Effector CD4-positive, alpha-beta T cell (primary cell): Measurements from ENCODE around the gene RASAL2.

ENCODE experiments used
- DNase-seq: peaks from one replicate; pipeline ENCODE4 v3.0.0-alpha.2; 2020

The RASAL2 gene

DNA sequence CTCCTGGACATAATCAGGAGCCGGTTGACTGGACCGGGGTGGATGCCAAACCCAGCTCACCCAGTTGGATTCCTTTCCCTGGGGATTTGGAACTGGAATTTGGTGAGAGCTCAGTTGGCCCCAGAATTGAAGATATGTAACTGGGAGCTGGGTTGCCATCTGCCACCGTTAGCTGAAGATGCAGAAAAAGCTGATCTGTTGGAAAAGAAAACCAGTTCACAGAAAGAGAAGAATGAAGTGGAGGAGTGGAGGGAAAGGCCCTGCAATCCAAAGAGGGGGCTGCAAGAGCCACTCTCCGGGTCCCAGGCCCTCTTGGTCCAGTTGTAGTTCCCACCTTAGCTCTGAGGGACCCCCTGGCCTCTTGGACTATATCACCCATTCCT, 435.0 kb downstream of the RASAL2 start:
- no peak for DNase-seq

DNA sequence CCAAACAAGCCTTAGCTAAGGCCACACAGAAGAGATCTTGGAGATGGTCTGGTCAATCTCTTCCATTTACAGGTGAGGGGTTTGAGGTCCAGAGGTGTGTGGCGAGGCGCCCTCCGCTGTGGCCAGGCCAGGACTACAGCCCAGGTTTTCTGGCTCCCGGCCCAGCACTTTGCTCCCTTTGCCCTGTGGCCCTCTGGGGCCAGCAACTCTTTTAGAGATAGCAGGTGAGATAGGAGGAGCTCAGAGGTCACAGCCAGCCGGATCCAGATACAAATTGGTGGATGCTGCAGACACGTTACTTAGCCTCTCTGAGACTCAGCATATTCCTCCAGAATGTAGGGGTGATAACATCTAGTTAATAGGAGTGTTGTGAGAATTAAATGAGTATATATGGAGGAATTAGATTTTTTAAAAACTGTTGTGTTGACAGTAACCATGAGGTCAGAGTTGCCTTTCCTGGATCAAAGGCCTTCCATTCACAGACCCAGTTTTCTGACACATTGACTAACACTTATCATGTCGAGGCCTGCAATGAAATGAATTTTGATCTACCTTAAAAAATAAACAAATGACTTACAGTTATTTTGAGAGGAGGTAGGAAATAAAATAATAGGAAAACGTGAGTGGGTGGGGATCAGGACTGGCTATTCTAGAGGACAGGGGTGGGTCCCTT, 435.6 kb downstream of the RASAL2 start:
- DNase-seq = no peak

DNA sequence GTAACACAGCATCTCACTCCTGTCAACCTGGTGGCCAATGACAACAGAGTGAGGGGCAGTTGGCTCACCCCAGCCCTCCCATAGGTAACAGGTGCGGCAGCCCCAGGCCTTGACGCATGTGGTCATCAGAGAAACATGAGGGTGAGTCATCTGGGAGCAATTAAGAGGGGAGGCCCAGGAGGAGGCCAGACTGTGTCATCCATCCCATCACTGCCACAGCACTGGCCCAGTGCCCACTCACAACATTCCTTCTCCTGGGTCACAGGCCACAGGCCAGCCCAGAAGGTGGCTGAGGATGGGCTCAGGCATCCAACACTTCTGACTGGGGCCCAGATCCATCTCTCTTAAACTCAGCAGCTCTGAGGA, 436.1 kb downstream of the RASAL2 start:
- no peak for DNase-seq

DNA sequence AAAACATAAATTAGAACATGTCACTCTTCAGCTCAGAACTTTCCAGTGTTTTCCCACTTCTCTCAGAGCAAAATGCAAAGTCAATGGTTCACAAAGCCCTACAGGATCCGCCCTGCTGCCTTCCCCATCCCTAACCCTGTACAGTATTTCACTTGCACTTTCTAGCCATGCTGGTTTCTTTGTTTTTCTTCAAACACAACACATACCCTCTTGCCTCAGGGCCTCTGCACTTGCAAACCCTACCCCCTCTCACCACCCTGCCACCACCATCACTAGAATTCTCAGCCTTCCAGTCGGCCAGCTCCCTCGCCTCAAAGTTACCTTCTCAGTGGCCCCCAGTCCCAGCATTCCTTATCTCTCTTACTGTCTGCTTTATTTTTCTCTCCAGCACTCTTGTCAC, 436.6 kb downstream of the RASAL2 start:
- DNase-seq = no peak

DNA sequence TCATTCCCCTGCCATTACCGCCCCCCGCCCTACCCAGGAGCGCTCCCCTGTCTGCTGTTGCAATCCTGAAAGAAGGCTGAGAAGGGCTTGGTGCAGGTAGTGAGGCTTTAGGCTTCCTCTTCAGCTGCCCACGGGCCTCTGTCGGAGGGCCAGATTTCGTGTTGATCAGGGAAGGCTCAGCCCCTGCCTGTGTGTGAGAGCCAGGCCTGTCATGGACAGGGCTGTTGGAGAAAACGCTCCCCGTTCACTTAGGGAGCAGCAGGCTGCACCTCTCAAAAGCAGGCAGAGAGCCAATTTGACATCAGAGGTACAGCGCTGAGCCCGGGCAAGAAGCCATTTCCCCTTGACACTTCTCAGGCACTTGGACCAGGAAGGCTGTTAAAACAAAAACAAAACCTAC, 438.0 kb downstream of the RASAL2 start:
- no peak for DNase-seq

DNA sequence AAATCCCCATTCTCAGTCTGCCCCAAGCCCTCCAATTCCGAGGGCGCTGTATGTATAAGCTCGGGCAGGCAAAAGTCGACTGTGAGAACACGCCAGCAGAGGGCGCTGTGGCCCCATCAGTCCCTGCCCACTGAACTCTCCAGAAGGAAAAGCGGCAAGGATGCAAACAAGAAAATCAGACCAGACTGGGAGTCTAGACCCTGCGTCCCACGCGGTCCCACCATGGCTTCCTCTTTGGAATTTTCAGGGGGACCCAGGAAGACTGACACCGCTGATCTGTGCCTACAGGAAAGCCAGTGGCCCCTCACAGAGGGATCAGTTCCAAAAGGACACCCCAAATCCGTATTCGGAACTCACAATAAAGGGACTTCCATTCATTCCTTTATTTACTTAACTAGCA, 438.5 kb downstream of the RASAL2 start:
- DNase-seq = peak; percentile 60

DNA sequence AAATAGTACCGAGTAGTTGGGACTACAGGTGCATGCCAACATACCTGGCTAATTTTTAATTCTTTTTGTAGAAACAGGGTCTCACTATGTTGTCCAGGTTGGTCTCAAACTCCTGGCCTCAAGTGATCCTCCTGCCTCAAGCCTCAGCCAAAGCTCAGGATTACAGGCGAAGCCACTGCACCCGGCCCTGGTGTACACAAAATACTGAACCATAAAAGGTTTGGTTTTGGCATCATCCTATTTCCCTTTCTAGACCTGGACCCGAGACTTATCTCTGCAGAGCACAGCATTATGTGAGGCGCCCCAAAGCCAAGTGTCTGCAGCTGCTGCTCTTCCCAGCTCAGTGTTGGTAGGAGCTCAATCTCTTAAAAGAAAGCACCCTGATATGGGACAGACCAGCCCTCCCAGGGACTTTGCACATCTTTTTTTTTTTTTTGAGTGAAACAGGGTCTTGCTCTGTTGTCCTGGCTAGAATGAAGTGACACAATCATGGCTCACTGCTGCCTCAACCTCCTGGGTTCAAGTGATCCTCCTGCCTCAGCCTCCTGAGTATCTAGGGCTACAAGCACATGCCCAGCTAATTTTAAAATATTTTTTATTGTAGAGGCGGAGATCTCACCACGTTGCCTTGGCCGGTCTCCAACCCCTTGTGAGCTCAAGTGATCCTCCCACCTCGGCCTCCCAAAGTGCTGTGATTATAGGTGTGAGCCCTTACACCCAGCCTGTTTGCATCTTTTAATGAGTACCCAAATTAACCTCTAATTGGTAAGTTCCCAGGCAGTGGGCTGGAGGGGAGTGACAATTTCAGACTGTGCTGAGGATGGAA, 439.4 kb downstream of the RASAL2 start:
- DNase-seq = no peak
